Neuronal stem cell (in vitro differentiated cells): ENCODE results near the gene PISD.

ENCODE experiments used
- DNase-seq: peaks from one replicate; pipeline ENCODE4 v3.0.0-alpha.2; 2013; ENCODE audit warnings: low spot score
- H2AFZ ChIP-seq: one replicate; pipeline ENCODE4 v1.6.1; 2013; ENCODE audit warnings: mild to moderate bottlenecking, low read length, inconsistent platforms
- H2AK5ac ChIP-seq: 2 replicates; pipeline ENCODE4 v1.6.1; 2013; ENCODE audit warnings: low read depth, mild to moderate bottlenecking, inconsistent platforms, low read length, moderate library complexity, mixed read lengths
- H2BK120ac ChIP-seq: 2 replicates; pipeline ENCODE4 v1.6.1; 2013; ENCODE audit warnings: low read depth, mild to moderate bottlenecking, inconsistent platforms, low read length, moderate library complexity, mixed read lengths
- H2BK12ac ChIP-seq: one replicate; pipeline ENCODE4 v1.6.1; 2013; ENCODE audit warnings: low read length, inconsistent platforms
- H2BK15ac ChIP-seq: 2 replicates; pipeline ENCODE4 v1.6.1; 2013; ENCODE audit warnings: mild to moderate bottlenecking, low read length, inconsistent platforms, mixed read lengths
- H2BK5ac ChIP-seq: one replicate; pipeline ENCODE4 v1.6.1; 2013; ENCODE audit warnings: inconsistent platforms, mild to moderate bottlenecking, low read length, moderate library complexity
- H3K14ac ChIP-seq: one replicate; pipeline ENCODE4 v1.6.1; 2013; ENCODE audit warnings: low read length, inconsistent platforms
- H3K18ac ChIP-seq: 2 replicates; pipeline ENCODE4 v1.6.1; 2013; ENCODE audit warnings: low read length, inconsistent platforms
- H3K23ac ChIP-seq: 2 replicates; pipeline ENCODE4 v1.6.1; 2013; ENCODE audit warnings: low read depth, mild to moderate bottlenecking, mixed read lengths, low read length, inconsistent platforms; ENCODE audit not compliant: poor library complexity
- H3K27ac ChIP-seq: replicated peaks from 3 replicates; pipeline ENCODE4 v1.5.1; 2013; ENCODE audit warnings: low read length, inconsistent platforms
- H3K27me3 ChIP-seq, 3 experiments: 2 replicates each; pipeline ENCODE4 v1.6.1; 2013; ENCODE audit warnings: low read length in 3 of 3, mild to moderate bottlenecking in 2 of 3, inconsistent platforms in 1 of 3, low read depth in 1 of 3, mixed read lengths in 1 of 3, moderate library complexity in 1 of 3; ENCODE audit not compliant: control insufficient read depth in 3 of 3, insufficient read depth in 3 of 3
- H3K36me3 ChIP-seq, 2 donors: replicated peaks in 1 of 2; 2 replicates each; pipeline ENCODE4 v1.6.1; 2013; ENCODE audit warnings: low read length in 2 of 2; ENCODE audit not compliant: control insufficient read depth in 2 of 2, insufficient read depth in 2 of 2
- H3K4ac ChIP-seq: 2 replicates; pipeline ENCODE4 v1.6.1; 2013; ENCODE audit warnings: inconsistent platforms, mild to moderate bottlenecking, low read length, moderate library complexity
- H3K4me1 ChIP-seq, 2 donors: 1 replicate in 1 of 2; 2 replicates in 1 of 2; pipeline ENCODE4 v1.6.1; 2013; ENCODE audit warnings: low read length in 2 of 2, low read depth in 1 of 2; ENCODE audit not compliant: control insufficient read depth in 2 of 2, insufficient read depth in 1 of 2
- H3K4me2 ChIP-seq: one replicate; pipeline ENCODE4 v1.6.1; 2013; ENCODE audit warnings: mild to moderate bottlenecking, low read length, inconsistent platforms; ENCODE audit not compliant: insufficient read depth, poor library complexity, severe bottlenecking
- H3K4me3 ChIP-seq, 2 donors: 2 replicates each; pipeline ENCODE4 v1.5.1; 2013; ENCODE audit warnings: low read length in 2 of 2, mild to moderate bottlenecking in 2 of 2, inconsistent platforms in 1 of 2, moderate library complexity in 1 of 2
- H3K79me1 ChIP-seq: one replicate; pipeline ENCODE4 v1.6.1; 2013; ENCODE audit warnings: low read depth, mild to moderate bottlenecking, inconsistent platforms, low read length, moderate library complexity
- H3K9ac ChIP-seq: one replicate; pipeline ENCODE4 v1.6.1; 2013; ENCODE audit warnings: mild to moderate bottlenecking, low read depth, low read length, inconsistent platforms; ENCODE audit not compliant: poor library complexity
- H3K9me3 ChIP-seq, 2 donors: replicated peaks in 1 of 2; 2 replicates each; pipeline versions ENCODE3 to v1.6.1; 2013; ENCODE audit warnings: low read length in 2 of 2, mild to moderate bottlenecking in 2 of 2, inconsistent platforms in 1 of 2, low read depth in 1 of 2, mixed read lengths in 1 of 2, moderate library complexity in 1 of 2; ENCODE audit not compliant: control insufficient read depth in 2 of 2, insufficient read depth in 1 of 2
- H4K8ac ChIP-seq: one replicate; pipeline ENCODE4 v1.6.1; 2013; ENCODE audit warnings: low read depth, mild to moderate bottlenecking, inconsistent platforms, low read length, moderate library complexity
- H4K91ac ChIP-seq: one replicate; pipeline ENCODE4 v1.6.1; 2013; ENCODE audit warnings: low read length, low read depth, mild to moderate bottlenecking, inconsistent platforms; ENCODE audit not compliant: poor library complexity
- WGBS, 2 donors: extraction: QIAGEN DNeasy Blood & Tissue Kit; methylation state at CpG; one replicate each; pipeline ENCODE4 v1.1.7; 2013; ENCODE audit warnings: missing lambda C conversion rate in 2 of 2, mixed read lengths in 1 of 2; ENCODE audit not compliant: insufficient read length in 2 of 2, insufficient replicate concordance in 1 of 2; ENCODE audit errors: extremely low coverage in 2 of 2; 5-methylcytosine and 5-hydroxymethylcytosine counted together

The PISD gene

DNA sequence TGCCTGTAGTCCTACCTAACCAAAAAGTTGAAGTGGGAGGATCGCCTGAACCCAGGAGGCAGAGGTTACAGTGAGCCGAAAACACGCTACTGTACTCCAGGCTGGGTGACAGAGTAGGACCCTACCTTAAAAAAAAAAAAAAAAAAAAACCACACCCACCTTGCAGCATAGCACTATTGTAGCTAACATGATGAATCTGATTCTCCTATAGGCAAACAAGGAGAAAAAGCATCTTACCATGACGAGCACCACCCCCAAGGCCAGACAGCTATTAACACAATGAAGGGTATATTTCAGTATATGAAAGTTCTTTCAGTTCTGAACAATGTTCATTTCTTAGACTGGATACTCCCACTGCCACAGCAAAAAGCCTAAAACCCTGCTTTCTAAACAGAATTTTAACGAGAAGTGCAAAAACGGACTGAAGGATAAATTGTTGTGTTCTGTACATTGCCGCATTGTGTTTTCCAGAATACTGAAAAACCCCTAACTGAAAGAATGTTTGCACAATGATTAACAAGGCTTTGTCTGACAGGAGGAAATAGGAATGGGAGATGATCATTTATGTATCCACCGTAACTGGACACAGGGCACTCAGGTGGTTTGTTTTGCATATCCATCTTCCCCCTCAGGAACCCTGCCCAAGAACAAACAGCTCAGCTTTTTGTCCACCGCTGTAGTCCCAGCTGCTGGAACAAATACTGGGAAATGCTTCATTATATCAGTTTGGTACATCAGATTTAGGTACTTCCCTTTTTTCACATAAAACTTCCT, 8.9 kb downstream of the PISD start:
- Histone ChIP-seq H2AK5ac (no peak overlapping the region), H3K14ac (no peak overlapping the region), H2BK15ac (no peak overlapping the region), H2BK12ac (no peak overlapping the region), H3K18ac (no peak overlapping the region), H4K91ac (no peak overlapping the region), H3K27me3 (no peaks in the 10 kb centered on the region), H3K36me3 (peaks cover 5 to 17% of the 10 kb centered on the region in 2 donors), H3K4me2 (no peak overlapping the region), H2AFZ (no peak overlapping the region), H3K9ac (no peak overlapping the region), H3K23ac (no peak overlapping the region), H2BK5ac (no peak overlapping the region), H3K4me3 (no peak overlapping the region), H3K79me1 (peaks cover 7% of the 10 kb centered on the region), H3K4ac (no peak overlapping the region), H2BK120ac (no peak overlapping the region), H3K27ac (no peak overlapping the region), H3K4me1 (no peaks in the 10 kb centered on the region), H3K9me3 (no peaks in the 10 kb centered on the region), H4K8ac (no peak overlapping the region)
- WGBS, 2 donors, result no CpG with 5 or more reads among the region's 9 CpGs
- no peak for DNase-seq

DNA sequence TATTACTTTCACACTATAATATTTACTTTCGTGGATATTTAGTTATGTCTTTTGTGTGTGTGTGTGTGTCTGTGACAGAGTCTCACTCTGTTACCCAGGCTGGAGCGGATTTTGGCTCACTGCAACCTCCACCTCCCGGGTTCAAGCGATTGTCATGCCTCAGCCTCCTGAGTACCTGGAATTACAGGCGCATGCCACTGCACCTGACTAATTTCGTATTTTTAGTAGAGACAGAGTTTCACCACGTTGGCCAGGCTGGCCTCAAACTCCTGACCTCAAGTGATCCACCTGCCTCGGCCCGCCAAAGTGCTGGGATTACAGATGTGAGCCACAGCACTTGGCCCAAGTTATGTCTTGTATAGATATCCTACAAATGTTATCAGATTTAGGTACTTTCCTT, 9.9 kb downstream of the PISD start:
- Histone ChIP-seq H2AFZ (no peak overlapping the region), H4K91ac (no peak overlapping the region), H3K14ac (no peak overlapping the region), H3K4me3 (no peak overlapping the region), H3K18ac (no peak overlapping the region), H4K8ac (no peak overlapping the region), H3K4me2 (no peak overlapping the region), H2BK120ac (no peak overlapping the region), H2BK5ac (no peak overlapping the region), H2AK5ac (no peak overlapping the region), H3K23ac (no peak overlapping the region), H2BK15ac (no peak overlapping the region), H3K27me3 (no peaks in the 10 kb centered on the region), H3K9me3 (no peaks in the 10 kb centered on the region), H3K27ac (no peak overlapping the region), H2BK12ac (no peak overlapping the region), H3K9ac (no peak overlapping the region), H3K4me1 (no peaks in the 10 kb centered on the region), H3K36me3 (peaks cover 9 to 27% of the 10 kb centered on the region in 2 donors), H3K79me1 (peaks cover 7% of the 10 kb centered on the region), H3K4ac (no peak overlapping the region)
- DNase-seq, result no peak
- no CpG with 5 or more reads among the region's 9 CpGs for WGBS, 2 donors

DNA sequence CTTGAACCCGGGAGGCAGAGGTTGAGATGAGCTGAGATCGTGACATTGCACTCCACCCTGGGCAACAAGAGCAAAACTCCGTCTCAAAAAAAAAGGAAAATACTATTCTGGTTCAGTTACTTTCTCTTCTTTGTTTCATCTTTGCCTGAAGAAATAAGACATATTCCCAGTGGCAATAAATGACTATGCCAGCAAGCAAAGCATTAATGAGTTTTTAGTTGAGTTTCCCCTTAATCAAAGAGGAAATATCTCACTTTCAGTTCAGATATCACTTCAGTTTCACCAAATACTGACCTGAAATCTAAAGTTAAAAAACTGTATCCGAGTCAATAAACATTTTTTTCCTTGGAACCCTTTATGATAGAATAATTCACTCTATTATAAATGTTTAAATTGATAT, 10.4 kb downstream of the PISD start:
- Histone ChIP-seq H3K4me3 (no peak overlapping the region), H3K18ac (no peak overlapping the region), H4K91ac (no peak overlapping the region), H3K27me3 (no peaks in the 10 kb centered on the region), H3K23ac (no peak overlapping the region), H3K27ac (no peak overlapping the region), H3K36me3 (peaks cover 10 to 32% of the 10 kb centered on the region in 2 donors), H2BK5ac (no peak overlapping the region), H3K14ac (no peak overlapping the region), H2BK120ac (no peak overlapping the region), H2AK5ac (no peak overlapping the region), H2BK15ac (no peak overlapping the region), H3K79me1 (peaks cover 7% of the 10 kb centered on the region), H3K4me2 (no peak overlapping the region), H3K4me1 (no peaks in the 10 kb centered on the region), H3K9me3 (no peaks in the 10 kb centered on the region), H2BK12ac (no peak overlapping the region), H2AFZ (no peak overlapping the region), H3K4ac (no peak overlapping the region), H3K9ac (no peak overlapping the region), H4K8ac (no peak overlapping the region)
- WGBS, 2 donors, result no CpG with 5 or more reads among the region's 4 CpGs
- no peak for DNase-seq

GRCh38 chr22:31650391-31650790, 11.6 kb downstream of the PISD start:
- H3K79me1 ChIP-seq, result peaks cover 7% of the 10 kb centered on the region
- no peak overlapping the region for H2BK5ac ChIP-seq
- H3K4ac ChIP-seq, result no peak overlapping the region
- no peak for DNase-seq
- no peak overlapping the region for H3K27ac ChIP-seq
- H2BK15ac ChIP-seq, result no peak overlapping the region
- peaks cover 10 to 43% of the 10 kb centered on the region in 2 donors for H3K36me3 ChIP-seq
- no peak overlapping the region for H2AFZ ChIP-seq
- no peak overlapping the region for H3K9ac ChIP-seq
- WGBS, 2 donors, result no CpG with 5 or more reads among the region's 6 CpGs
- H4K91ac ChIP-seq, result no peak overlapping the region
- H2AK5ac ChIP-seq, result no peak overlapping the region
- H3K27me3 ChIP-seq, result no peaks in the 10 kb centered on the region
- H3K14ac ChIP-seq, result no peak overlapping the region
- H4K8ac ChIP-seq, result no peak overlapping the region
- no peak overlapping the region for H3K4me3 ChIP-seq
- H3K9me3 ChIP-seq, result no peaks in the 10 kb centered on the region
- H3K4me1 ChIP-seq, result no peaks in the 10 kb centered on the region
- no peak overlapping the region for H3K4me2 ChIP-seq
- H3K23ac ChIP-seq, result no peak overlapping the region
- no peak overlapping the region for H2BK12ac ChIP-seq
- no peak overlapping the region for H3K18ac ChIP-seq
- no peak overlapping the region for H2BK120ac ChIP-seq
